HG03095 (cell line): ENCODE measurements around the gene WNT11.

Source experiments
- ATAC-seq: cut with Tn5 transposase; IDR thresholded peaks from one replicate; pipeline ENCODE4 v1.9.1; 2021; ENCODE audit warnings: moderate library complexity; ENCODE audit not compliant: unreplicated experiment

The WNT11 gene

DNA sequence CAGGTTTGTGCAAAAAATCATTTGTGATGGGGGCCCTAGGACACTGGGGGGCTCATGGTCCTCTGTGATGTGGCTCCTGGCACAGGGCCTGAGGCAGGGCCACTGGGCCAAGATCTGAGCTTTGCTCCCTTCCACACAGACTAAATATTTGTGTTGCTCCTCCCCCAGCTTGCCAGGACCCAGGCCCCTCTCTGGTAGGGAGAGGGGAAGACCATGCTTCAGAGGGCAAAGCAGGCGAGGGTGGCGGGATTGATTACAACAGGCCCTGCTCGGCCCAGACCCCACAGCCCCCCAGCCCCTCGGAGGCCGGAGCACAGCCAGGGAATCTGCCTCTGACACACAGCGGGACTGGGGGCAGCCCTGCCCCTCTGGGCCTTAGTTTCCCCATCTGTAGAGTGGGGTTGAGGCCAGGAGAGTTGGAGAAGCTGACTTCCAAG, 29.0 kb downstream of the WNT11 start:
- no peak for ATAC-seq

DNA sequence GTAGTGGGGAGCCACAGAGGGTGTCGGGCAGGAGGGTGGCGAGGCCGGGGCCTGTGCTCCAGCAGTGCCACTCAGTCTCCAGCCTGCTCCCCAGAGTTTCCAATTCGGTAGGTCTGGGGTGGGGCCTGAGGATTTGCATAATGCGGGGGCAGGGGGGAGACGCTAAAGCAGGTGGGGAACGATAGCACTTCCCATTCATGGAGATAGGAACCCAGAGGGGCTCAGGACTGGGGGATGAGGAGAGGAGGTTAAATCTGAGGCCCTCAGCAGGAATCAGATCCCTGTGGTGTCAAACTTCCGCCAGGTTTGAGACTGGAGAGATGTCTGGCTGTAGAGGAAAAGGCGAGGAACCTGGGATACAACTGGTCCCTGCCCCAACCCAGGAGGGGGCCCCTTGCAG, 29.8 kb downstream of the WNT11 start:
- ATAC-seq = no peak

GRCh38 chr11:76175783-76176182, 30.5 kb downstream of the WNT11 start:
- ATAC-seq = no peak

- no peak for ATAC-seq
These were observed 32.0 kb downstream of the WNT11 start for GRCh38 chr11:76174330-76174729.

DNA sequence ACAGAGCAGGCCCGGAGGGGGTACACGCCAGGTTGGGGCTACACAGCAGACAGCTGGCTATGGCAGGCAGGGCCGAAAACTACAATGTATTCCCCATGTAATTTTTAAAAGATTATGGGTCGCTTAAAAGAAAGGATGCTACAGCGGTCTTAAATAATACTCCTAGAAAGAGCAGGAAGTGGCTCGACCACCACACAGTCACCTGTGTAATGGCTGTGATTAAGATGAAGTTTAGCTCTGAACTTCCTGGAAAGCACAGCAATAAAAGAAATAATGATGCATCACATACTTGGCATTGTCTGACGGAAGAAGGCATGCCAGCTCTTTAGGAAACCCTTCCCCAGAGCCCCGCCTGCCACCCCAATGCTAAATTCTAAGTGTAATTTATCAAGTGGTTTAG, 32.6 kb downstream of the WNT11 start:
- no peak for ATAC-seq

DNA sequence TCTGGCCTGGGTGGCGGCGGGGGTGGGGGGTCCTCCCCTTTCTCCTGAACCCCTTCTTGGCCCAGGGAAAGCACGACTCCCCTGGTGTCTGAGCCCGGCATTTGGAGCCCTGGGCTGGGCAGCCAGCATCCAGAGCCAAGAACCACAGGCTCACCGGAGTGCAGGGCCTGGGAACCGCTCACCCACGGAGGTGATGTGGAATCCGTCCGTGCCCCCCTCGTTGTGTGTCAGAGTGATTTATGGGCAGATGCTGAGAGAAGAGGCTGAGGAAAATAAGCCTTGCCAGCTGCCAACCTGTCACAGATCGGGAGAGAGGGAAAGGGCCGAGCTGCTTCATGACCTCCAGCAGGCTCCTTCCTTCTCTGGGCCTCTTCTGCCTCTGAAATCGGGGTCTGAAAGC, 33.7 kb downstream of the WNT11 start:
- no peak for ATAC-seq

- ATAC-seq = no peak
These were observed 35.8 kb downstream of the WNT11 start for GRCh38 chr11:76170468-76170867.

- ATAC-seq = no peak
These were observed 36.8 kb downstream of the WNT11 start for GRCh38 chr11:76169473-76169896.

- no peak for ATAC-seq
These were observed 38.7 kb downstream of the WNT11 start for GRCh38 chr11:76167590-76167989.

DNA sequence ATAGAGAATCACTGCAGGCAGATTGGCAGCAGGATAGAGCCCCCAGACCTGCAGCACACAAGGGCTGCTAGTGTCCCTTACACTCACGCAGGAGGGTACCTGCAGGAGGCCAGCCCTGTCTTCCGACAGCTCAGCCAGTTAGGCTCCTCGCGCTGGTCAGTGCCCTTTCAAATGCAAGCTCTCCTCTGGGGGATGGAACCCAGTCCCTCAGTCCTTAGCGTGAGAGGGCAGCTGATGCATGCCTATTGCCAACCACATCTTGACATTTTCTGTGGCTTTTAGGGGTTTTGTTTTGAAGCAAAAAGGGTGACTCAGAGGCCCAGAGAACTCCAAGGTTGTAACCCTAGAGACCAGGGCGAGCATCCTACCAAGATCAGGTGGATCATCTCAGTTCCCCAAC, 40.0 kb downstream of the WNT11 start:
- ATAC-seq = no peak

- ATAC-seq = no peak
These were observed 41.2 kb downstream of the WNT11 start for GRCh38 chr11:76164861-76165751.

- ATAC-seq = no peak
These were observed 42.2 kb downstream of the WNT11 start for GRCh38 chr11:76164081-76164480.

GRCh38 chr11:76163289-76163880, 42.9 kb downstream of the WNT11 start:
- no peak for ATAC-seq

GRCh38 chr11:76162336-76163288, 43.7 kb downstream of the WNT11 start:
- ATAC-seq = no peak

GRCh38 chr11:76161261-76161961, 44.9 kb downstream of the WNT11 start:
- ATAC-seq = no peak

DNA sequence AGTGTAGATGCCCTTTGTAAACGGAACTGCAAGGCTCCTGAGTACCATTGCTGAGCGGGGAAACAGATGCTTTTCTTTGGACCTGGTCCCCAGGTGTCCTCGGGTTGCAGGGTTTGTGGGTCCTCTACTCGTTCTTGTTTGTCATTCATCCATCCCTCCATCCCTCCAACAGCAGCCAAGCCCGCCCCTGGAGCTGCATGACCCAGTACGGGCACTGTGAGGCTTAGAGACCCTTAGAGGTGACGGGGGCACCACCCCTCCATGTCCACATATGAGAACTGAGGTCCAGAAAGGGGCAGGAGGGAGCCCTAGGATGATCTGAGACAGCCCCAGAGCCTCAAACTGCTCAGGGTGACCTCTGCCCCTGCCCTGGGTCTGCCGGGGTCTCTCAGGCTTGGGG, 45.4 kb downstream of the WNT11 start:
- no peak for ATAC-seq

DNA sequence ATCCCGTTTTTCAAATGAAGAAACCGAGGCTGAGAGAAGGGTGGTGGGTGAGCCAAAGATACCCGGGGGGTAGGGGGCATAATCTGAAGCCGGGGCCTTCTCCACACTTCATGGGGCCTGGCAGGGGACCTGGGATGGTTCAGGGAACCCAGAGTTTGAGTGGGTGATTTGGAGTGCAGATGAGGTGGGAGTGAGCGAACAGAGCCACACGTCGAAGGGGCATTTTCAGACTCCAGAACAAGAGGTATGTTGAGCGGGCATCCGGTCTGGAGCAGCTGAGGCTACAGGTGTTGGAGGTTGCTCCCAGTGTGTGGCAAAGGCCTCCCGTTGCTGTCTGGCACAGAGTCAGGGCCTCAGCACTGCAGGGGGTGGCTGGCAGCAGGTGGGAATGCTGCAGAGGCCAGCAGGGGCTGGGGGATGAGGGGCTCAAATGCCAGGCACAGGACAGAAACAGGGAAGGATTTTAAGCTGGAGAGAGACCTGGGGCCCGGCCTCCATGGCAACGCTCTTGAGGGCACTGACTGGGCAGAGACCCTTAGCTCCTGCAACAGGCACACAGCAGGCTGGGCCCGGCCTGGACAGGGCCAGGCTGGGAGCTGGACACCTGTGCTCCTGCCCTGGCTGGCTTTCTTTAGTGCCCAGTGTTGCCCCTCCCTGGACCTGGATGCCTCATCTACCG, 46.2 kb downstream of the WNT11 start:
- no peak for ATAC-seq

GRCh38 chr11:76159303-76159937, 46.9 kb downstream of the WNT11 start:
- no peak for ATAC-seq

GRCh38 chr11:76158394-76159302, 47.7 kb downstream of the WNT11 start:
- ATAC-seq = no peak
